Measurements from ENCODE around the gene STK39. TPM values are rescaled to one million over a fixed set of nuclear protein-coding genes. Genes with fewer than 3 reads are reported as not detected.

Gene STK39
- total RNA-seq, 1 experiment from 2014 or later = 15.9 TPM

DNA sequence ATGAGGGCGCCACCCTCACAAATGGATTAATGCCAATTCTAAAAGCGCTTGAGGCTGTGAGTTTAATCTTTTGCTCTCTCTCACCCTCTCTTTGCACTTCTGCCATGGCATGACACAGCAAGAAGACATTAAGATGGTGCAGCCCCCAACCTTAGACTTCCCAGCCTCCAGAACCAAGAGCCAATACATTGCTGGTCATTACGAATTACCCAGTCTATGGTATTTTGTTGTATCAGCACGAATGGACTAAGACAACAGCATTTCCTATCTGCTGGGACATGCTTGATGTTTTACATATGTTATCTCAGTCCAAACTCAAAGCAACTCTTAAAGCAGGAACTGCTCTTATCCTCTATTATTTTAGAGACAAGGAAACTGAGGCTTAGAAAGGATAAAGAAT lies 222.9 kb downstream of the STK39 start:
- DNase-seq (ENCODE audit: low spot score) = no peak
- ChIA-PET CTCF (no interaction called here), POLR2A (ENCODE audit: low non-redundant PET) (no interaction called here)
- Histone ChIP-seq H3K4me3 (ENCODE audit: low read depth, low read length, poor library complexity, severe bottlenecking) (no peak overlapping the region), H3K36me3 (ENCODE audit: insufficient read depth, low read length, poor library complexity, severe bottlenecking) (no peaks in the 10 kb centered on the region), H3K27me3 (replicated peaks; ENCODE audit: insufficient read depth, low read depth, low read length, poor library complexity) (no peaks in the 10 kb centered on the region), H3K27ac (ENCODE audit: low read depth, low read length, poor library complexity, severe bottlenecking) (no peak overlapping the region), H3K9me3 (ENCODE audit: low read depth, low read length, poor library complexity, severe bottlenecking) (no peaks in the 10 kb centered on the region), H3K4me1 (ENCODE audit: insufficient read depth, low read length, poor library complexity, severe bottlenecking) (peaks cover 5% of the 10 kb centered on the region)
- intact Hi-C loops (cut with micrococcal nuclease; ENCODE audit: unreplicated experiment) = no loop called here
- TF ChIP-seq EZH2 (IDR thresholded peaks at IDR 0.05; ENCODE audit: borderline replicate concordance, low read depth, low read length, poor library complexity, severe bottlenecking) = no peak
- TF ChIP-seq, protein P1, sequence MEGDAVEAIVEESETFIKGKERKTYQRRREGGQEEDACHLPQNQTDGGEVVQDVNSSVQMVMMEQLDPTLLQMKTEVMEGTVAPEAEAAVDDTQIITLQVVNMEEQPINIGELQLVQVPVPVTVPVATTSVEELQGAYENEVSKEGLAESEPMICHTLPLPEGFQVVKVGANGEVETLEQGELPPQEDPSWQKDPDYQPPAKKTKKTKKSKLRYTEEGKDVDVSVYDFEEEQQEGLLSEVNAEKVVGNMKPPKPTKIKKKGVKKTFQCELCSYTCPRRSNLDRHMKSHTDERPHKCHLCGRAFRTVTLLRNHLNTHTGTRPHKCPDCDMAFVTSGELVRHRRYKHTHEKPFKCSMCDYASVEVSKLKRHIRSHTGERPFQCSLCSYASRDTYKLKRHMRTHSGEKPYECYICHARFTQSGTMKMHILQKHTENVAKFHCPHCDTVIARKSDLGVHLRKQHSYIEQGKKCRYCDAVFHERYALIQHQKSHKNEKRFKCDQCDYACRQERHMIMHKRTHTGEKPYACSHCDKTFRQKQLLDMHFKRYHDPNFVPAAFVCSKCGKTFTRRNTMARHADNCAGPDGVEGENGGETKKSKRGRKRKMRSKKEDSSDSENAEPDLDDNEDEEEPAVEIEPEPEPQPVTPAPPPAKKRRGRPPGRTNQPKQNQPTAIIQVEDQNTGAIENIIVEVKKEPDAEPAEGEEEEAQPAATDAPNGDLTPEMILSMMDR (conservative IDR thresholded peaks at IDR 0.05; ENCODE audit: low read depth, low read length) = no peak
- no TSS peak for BruUV-seq (replicated peaks)

DNA sequence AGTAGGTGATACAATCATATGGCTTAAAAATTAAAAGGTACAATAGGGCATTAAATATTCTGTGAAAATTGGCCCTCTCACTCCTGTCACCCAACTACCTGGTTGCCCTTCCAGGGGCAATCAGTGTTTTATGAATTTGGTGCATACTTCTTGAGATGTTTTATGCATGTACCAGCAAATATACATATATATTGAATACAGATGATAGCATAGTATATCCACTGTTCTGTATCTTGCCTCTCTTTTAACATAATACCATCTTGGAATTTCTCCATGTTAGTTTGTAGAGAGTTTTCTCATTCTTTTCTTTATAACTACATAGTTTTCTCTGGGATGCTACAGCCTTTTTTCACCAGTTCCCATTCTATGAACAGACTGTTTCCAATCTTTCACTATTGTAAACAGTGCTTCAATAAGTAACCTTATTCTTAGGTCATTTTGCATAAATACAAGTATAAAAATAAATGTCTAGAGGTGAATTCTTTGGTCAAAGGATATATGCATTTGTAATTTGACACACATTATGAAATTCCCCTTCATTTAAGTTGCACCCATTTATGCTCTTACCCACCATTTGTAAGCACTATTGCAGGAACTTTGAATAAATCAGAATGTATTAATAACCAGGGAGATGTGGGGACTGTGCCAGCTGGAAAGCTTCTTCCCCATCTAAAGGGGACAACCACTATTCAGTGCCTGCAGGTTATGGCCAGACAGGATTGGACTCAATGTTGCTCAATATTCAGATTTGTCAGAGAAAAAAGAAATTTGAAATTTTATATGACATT lies 225.4 kb downstream of the STK39 start:
- intact Hi-C loops (cut with micrococcal nuclease; ENCODE audit: unreplicated experiment) = no loop called here
- BruUV-seq (replicated peaks) = no TSS peak
- no peak overlapping the region for H3K4me3 ChIP-seq (ENCODE audit: low read depth, low read length, poor library complexity, severe bottlenecking)
- H3K27ac ChIP-seq (ENCODE audit: low read depth, low read length, poor library complexity, severe bottlenecking) = no peak overlapping the region
- ChIA-PET CTCF (no interaction called here), POLR2A (ENCODE audit: low non-redundant PET) (no interaction called here)
- H3K9me3 ChIP-seq (ENCODE audit: low read depth, low read length, poor library complexity, severe bottlenecking) = no peaks in the 10 kb centered on the region
- H3K36me3 ChIP-seq (ENCODE audit: insufficient read depth, low read length, poor library complexity, severe bottlenecking) = no peaks in the 10 kb centered on the region
- no peaks in the 10 kb centered on the region for H3K27me3 ChIP-seq (replicated peaks; ENCODE audit: insufficient read depth, low read depth, low read length, poor library complexity)
- H3K4me1 ChIP-seq (ENCODE audit: insufficient read depth, low read length, poor library complexity, severe bottlenecking) = peaks cover 5% of the 10 kb centered on the region
- DNase-seq (ENCODE audit: low spot score) = no peak
- TF ChIP-seq, protein P1 (conservative IDR thresholded peaks at IDR 0.05; ENCODE audit: low read depth, low read length) = no peak
- TF ChIP-seq EZH2 (IDR thresholded peaks at IDR 0.05; ENCODE audit: borderline replicate concordance, low read depth, low read length, poor library complexity, severe bottlenecking) = no peak

DNA sequence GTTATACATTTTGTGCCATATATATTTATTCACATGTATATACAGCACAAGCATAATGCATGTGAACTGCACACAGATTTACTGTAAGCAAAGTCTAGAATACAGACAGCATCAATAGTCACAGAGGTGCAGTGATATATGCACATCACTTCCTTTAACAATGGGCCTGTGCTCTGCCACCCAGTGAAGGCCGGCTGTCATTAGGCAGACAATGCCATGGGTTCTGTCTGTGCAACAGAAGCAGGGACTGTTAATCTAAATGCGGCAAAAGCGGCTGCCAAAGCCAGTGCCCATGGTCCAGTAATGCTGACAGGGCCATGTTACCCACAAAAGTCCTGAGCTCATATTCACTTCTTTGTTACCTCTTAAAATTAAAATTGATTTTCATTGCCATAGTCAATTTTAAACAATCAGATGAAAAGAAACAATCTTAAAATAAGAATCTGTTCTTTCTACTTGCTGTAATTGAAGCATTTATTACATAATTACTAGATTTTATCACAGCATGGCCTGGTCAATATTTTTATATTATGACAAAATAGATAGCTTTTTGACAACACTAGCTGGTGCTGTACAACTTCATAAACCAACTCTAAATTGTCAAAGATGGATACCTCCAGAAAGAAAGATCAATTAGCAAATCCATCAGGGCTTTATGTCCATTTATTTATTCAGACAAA lies 232.0 kb downstream of the STK39 start:
- H3K27me3 ChIP-seq (replicated peaks; ENCODE audit: insufficient read depth, low read depth, low read length, poor library complexity) = no peaks in the 10 kb centered on the region
- TF ChIP-seq EZH2 (IDR thresholded peaks at IDR 0.05; ENCODE audit: borderline replicate concordance, low read depth, low read length, poor library complexity, severe bottlenecking) = no peak
- TF ChIP-seq, protein P1 (conservative IDR thresholded peaks at IDR 0.05; ENCODE audit: low read depth, low read length) = no peak
- intact Hi-C loops (cut with micrococcal nuclease; ENCODE audit: unreplicated experiment) = no loop called here
- H3K27ac ChIP-seq (ENCODE audit: low read depth, low read length, poor library complexity, severe bottlenecking) = no peak overlapping the region
- ChIA-PET POLR2A (ENCODE audit: low non-redundant PET) (interaction anchor here (0.7 kb wide), 1 partner anchor 192 kb away, joined by 3 read pairs; no protein-coding TSS in a partner anchor), CTCF (no interaction called here)
- H3K36me3 ChIP-seq (ENCODE audit: insufficient read depth, low read length, poor library complexity, severe bottlenecking) = no peaks in the 10 kb centered on the region
- no peak for DNase-seq (ENCODE audit: low spot score)
- no TSS peak for BruUV-seq (replicated peaks)
- no peaks in the 10 kb centered on the region for H3K9me3 ChIP-seq (ENCODE audit: low read depth, low read length, poor library complexity, severe bottlenecking)
- no peak overlapping the region for H3K4me3 ChIP-seq (ENCODE audit: low read depth, low read length, poor library complexity, severe bottlenecking)
- H3K4me1 ChIP-seq (ENCODE audit: insufficient read depth, low read length, poor library complexity, severe bottlenecking) = no peaks in the 10 kb centered on the region

All from A673 (cell line).